Measurements from ENCODE around the gene NGB. TPM values are rescaled to one million over a fixed set of nuclear protein-coding genes. Genes with fewer than 3 reads are reported as not detected.

Gene NGB
- total RNA-seq, 1 donor = not detected

DNA sequence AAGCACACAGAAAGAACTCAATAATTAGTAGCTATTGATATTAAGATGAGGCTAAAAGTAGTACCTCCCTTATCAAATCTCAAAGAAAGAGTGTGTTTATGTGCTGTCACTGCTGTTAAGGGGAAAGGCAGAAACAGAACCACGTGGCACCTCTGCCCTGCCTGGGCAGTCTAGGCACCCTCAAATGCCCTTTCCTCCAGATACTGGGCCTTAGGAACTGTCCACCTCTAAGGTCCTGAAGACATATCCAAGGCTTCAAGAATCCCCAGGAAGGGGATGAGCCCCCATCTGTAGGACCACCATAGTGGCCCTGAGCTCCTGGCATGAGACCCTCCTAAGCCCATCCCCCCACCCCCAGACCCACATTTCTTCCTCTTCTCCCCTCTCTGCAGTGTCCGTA, 29.1 kb downstream of the NGB start:
- DNase-seq (ENCODE audit: low read depth) = no peak
- no peak overlapping the region for H3K4me3 ChIP-seq (ENCODE audit: low read depth, low read length)
- TF ChIP-seq, protein P1, sequence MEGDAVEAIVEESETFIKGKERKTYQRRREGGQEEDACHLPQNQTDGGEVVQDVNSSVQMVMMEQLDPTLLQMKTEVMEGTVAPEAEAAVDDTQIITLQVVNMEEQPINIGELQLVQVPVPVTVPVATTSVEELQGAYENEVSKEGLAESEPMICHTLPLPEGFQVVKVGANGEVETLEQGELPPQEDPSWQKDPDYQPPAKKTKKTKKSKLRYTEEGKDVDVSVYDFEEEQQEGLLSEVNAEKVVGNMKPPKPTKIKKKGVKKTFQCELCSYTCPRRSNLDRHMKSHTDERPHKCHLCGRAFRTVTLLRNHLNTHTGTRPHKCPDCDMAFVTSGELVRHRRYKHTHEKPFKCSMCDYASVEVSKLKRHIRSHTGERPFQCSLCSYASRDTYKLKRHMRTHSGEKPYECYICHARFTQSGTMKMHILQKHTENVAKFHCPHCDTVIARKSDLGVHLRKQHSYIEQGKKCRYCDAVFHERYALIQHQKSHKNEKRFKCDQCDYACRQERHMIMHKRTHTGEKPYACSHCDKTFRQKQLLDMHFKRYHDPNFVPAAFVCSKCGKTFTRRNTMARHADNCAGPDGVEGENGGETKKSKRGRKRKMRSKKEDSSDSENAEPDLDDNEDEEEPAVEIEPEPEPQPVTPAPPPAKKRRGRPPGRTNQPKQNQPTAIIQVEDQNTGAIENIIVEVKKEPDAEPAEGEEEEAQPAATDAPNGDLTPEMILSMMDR (IDR thresholded peaks at IDR 0.05; ENCODE audit: insufficient read depth, low read length) = no peak

DNA sequence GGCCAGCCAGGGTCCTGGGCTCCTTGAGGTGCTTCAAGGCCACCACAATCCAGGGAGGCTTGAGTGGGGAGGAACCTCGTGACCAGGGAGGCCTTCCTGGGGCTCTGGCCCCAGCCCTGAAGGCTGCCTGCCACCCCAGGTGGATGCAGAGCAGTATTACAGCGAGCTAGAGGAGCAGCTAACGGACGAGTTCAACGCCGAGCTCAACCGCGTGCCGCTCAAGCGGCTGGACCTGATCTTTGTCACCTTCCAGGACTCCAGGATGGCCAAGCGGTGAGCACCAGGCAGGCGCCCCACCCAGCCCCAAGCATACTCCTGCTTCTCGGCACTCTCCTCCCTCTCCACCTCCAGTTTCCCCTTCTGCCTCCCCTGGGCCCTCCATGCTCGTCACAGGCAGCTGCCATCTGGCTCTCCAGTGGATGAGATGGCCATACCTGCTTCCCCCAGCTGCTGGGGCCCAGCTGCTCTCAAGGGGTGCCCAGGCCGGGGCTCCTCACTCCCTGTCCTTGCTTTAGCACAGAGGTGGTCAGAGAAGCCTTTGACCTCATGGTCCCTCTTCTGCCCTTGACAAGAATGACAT, 30.6 kb downstream of the NGB start:
- no peak overlapping the region for H3K4me3 ChIP-seq (ENCODE audit: low read depth, low read length)
- DNase-seq (ENCODE audit: low read depth) = no peak
- TF ChIP-seq, protein P1 (IDR thresholded peaks at IDR 0.05; ENCODE audit: insufficient read depth, low read length) = no peak

DNA sequence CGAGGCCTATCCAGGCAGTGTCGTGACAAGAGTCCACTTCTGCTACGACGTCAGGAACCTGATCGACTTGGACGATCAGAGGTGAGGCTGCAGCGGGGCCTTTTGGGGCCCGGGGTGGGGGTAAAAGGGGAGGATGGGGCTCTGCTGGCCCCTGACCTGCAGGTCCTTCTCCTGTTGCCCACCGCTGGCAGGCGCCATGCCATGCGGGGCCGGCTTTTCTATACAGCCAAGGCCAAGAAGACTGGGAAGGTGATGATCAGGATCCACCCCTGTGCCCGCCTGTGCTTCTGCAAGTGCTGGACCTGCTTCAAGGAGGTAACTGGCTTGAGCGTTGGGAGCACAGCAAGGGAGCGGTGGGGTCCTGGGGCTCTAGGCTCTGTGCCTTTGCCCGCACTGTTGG, 31.6 kb downstream of the NGB start:
- no peak overlapping the region for H3K4me3 ChIP-seq (ENCODE audit: low read depth, low read length)
- DNase-seq (ENCODE audit: low read depth) = no peak
- TF ChIP-seq, protein P1 (IDR thresholded peaks at IDR 0.05; ENCODE audit: insufficient read depth, low read length) = no peak

DNA sequence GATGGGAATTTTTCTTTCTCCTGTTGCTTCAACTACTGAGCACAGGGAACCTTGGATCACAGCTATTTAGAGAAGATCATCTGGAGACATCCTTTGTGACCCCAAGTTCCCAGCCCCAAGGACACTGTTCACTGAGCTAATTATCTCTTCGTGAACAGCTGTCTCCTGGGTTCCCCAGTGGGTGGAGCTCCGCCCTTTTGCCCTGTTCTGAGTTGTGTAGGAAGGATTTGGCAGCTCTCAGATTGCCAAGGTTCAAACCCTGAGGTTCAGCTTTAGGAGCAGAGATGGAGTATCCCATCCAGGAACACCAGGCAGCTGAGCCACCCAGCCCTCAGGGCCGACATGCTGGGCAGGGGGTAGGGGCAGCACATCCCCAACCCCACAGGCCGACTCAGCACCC, 32.0 kb downstream of the NGB start:
- no peak overlapping the region for H3K4me3 ChIP-seq (ENCODE audit: low read depth, low read length)
- TF ChIP-seq, protein P1 (IDR thresholded peaks at IDR 0.05; ENCODE audit: insufficient read depth, low read length) = no peak
- no peak for DNase-seq (ENCODE audit: low read depth)

DNA sequence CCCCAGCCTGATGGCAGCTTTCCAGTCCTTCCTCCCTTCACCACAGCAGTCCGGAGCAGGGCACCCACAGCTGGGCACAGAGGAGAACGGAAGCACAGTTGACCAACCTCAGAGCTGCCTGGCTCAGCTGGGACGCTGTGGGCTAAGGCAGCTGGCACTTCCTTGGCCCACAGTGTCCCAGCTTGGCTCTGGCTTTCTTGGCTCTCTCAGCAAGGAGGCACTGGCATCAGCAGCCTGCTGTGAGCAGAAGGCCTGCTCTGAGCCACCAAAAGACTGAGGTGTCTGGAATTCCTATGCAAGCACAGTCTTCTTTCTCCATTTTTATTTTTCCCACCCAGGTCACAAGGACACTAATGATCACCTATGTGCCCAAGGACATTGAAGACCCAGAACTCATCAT, 32.6 kb downstream of the NGB start:
- TF ChIP-seq, protein P1 (IDR thresholded peaks at IDR 0.05; ENCODE audit: insufficient read depth, low read length) = no peak
- no peak overlapping the region for H3K4me3 ChIP-seq (ENCODE audit: low read depth, low read length)
- no peak for DNase-seq (ENCODE audit: low read depth)

DNA sequence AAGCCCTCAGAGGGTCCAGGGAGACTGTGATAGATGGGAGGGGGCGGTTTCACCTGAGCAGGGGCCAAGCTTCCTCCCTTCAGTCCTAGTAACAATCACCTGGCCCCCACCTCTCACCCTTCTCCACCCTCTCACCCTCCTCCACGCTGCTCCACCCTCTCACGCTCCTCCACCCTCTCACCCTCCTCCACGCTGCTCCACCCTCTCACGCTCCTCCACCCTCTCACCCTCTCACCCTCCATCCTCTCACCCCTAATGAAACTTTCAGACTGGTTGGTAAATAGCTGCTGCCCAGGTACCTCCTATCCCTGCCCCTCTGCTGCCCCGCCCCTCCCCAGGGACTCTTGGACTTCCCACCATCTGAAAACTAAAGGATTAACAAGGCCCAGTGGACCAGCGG, 34.2 kb downstream of the NGB start:
- DNase-seq (ENCODE audit: low read depth) = no peak
- no peak overlapping the region for H3K4me3 ChIP-seq (ENCODE audit: low read depth, low read length)
- TF ChIP-seq, protein P1 (IDR thresholded peaks at IDR 0.05; ENCODE audit: insufficient read depth, low read length) = no peak

DNA sequence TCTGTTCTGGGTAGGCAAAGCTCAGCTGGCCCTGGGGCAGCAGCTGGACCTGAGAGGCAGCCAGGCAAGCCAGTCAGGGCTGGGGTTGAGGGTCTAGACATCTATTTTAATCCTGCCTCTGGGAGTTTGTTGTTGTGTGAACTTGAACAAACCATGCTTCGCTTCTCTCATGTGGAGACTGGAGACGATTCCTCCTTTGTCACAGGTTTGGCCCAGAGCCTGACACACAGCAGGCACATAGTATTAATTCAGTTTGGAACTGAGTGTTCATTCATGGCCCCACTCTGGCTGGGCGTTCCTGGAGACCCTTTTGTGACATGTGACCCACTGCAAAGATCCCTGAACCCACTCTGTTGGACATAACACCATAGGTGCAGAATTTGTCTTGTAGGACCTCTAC, 39.3 kb downstream of the NGB start:
- TF ChIP-seq, protein P1 (IDR thresholded peaks at IDR 0.05; ENCODE audit: insufficient read depth, low read length) = no peak
- DNase-seq (ENCODE audit: low read depth) = no peak
- no peak overlapping the region for H3K4me3 ChIP-seq (ENCODE audit: low read depth, low read length)

Measured in fibroblast of the aortic adventitia (primary cell).